Breast epithelium (tissue), 4 donors: ENCODE measurements around the gene NODAL. TPM values are rescaled to one million over a fixed set of nuclear protein-coding genes. Genes with fewer than 3 reads are reported as not detected.

Experiments used
- DNase-seq, 2 donors: peaks; one replicate each; pipeline ENCODE4 v3.0.0-alpha.2; 2019; ENCODE audit warnings: low spot score in 2 of 2
- H3K27ac ChIP-seq, 2 donors: fragments of 200-600 bp; sonication (generic) in 1 of 2; one replicate each; pipeline ENCODE4 v1.5.1; 2016 to 2019; ENCODE audit warnings: mild to moderate bottlenecking in 1 of 2
- H3K27me3 ChIP-seq, 2 donors: fragments of 200-600 bp; sonication (generic) in 1 of 2; one replicate each; pipeline versions ENCODE4 v1.5.1 to v1.6.0; 2017 to 2019; ENCODE audit warnings: control low read depth in 1 of 2, mild to moderate bottlenecking in 1 of 2
- H3K36me3 ChIP-seq: fragments of 200-600 bp; one replicate; pipeline ENCODE4 v1.5.1; 2019
- H3K4me1 ChIP-seq, 2 donors: fragments of 200-600 bp; sonication (generic); one replicate each; pipeline ENCODE4 v1.5.1; 2016 to 2019; ENCODE audit warnings: control low read depth in 1 of 2
- H3K4me3 ChIP-seq, 3 donors: fragments of 200-600 bp; sonication (generic); 1 replicate in 2 of 3; 2 replicates in 1 of 3; pipeline ENCODE4 v1.5.1; 2016 to 2019; ENCODE audit warnings: mild to moderate bottlenecking in 3 of 3, moderate library complexity in 2 of 3
- H3K9me3 ChIP-seq, 2 donors: fragments of 200-600 bp; sonication (generic) in 1 of 2; one replicate each; pipeline ENCODE4 v1.5.1; 2016 to 2019; ENCODE audit warnings: control low read depth in 1 of 2
- POLR2A ChIP-seq: fragments of 450-650 bp; IDR thresholded peaks from one replicate; pipeline ENCODE4 v1.6.1; 2016; ENCODE audit warnings: antibody characterized with exemption, mild to moderate bottlenecking, moderate library complexity
- POLR2AphosphoS5 ChIP-seq, 3 donors: sonication (generic); formaldehyde crosslinking; IDR thresholded peaks; one replicate each; pipeline ENCODE4 v1.6.1; 2017; ENCODE audit warnings: antibody characterized with exemption in 3 of 3
- intact Hi-C: fragments of 100-400 bp; cut with DNase I; formaldehyde crosslinking; loops from one replicate; pipeline ENCODE4 v1.15.1; 2023; ENCODE audit warnings: low total_unique reads
- total RNA-seq, 3 donors: library from RNA; depleted of rRNA; stranded (reverse); fragments of >200 nt; gene quantifications; one replicate each; pipeline ENCODE4 v1.1.0, GENCODE V29; 2016
- TF ChIP-seq, protein P1 (sequence below), 3 donors: fragments of 450-650 bp; IDR thresholded peaks; one replicate each; pipeline ENCODE4 v1.5.1; 2016 to 2017; ENCODE audit warnings: antibody characterized with exemption in 3 of 3, mild to moderate bottlenecking in 3 of 3, moderate library complexity in 3 of 3

The NODAL gene
- total RNA-seq, 3 donors from 2014 or later: not detected

DNA sequence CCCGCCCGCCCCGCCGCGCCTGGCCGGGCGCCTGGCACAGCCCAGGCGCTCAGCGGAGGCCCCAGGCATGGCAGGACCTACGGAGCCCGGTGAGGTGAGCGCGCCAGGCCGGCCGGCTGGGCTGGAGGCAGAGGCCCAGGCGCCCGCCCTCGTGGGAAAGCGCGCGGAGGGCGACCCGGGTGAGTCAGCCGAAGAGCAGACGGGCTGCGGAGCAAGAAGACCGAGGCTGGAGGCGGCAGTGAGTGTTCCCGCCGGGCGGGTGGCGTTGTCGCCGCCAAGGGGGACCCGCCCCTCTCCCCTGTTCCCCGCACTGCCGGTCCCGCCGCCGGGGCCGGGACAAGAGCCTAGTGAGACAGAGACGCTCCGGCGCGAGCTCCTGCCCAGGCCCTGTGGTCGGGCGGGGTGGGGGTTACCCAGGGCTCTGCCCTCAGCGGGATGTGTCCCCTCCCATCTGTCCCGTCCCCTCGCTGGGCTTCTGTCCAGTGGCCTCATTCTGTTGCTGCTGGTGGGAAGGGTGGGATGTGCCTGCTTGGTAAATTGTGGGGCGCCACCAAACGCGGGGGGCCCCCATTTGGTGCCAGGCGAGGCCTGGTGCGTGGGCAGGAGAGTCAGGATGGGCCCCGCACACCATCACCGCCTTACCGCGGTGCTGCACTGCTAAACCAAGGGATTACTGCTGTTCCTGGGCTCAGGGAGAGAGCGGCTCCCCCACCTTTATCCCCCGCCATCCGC is 17.0 kb upstream of the NODAL start:
- Histone ChIP-seq H3K4me3 (peak overlapping the region; percentile 18 to 63 (median 39)), H3K4me1 (peaks cover 3 to 11% of the 10 kb centered on the region in 2 donors), H3K9me3 (no peaks in the 10 kb centered on the region), H3K27ac (peak overlapping the region; percentile 8 to 35), H3K27me3 (no peaks in the 10 kb centered on the region), H3K36me3 (no peaks in the 10 kb centered on the region)
- peak; percentile 46 to 74 for DNase-seq
- intact Hi-C loops: no loop called here
- TF ChIP-seq POLR2AphosphoS5 (IDR thresholded peaks at IDR 0.05) (no peak), POLR2A (no peak)
- TF ChIP-seq, protein P1, sequence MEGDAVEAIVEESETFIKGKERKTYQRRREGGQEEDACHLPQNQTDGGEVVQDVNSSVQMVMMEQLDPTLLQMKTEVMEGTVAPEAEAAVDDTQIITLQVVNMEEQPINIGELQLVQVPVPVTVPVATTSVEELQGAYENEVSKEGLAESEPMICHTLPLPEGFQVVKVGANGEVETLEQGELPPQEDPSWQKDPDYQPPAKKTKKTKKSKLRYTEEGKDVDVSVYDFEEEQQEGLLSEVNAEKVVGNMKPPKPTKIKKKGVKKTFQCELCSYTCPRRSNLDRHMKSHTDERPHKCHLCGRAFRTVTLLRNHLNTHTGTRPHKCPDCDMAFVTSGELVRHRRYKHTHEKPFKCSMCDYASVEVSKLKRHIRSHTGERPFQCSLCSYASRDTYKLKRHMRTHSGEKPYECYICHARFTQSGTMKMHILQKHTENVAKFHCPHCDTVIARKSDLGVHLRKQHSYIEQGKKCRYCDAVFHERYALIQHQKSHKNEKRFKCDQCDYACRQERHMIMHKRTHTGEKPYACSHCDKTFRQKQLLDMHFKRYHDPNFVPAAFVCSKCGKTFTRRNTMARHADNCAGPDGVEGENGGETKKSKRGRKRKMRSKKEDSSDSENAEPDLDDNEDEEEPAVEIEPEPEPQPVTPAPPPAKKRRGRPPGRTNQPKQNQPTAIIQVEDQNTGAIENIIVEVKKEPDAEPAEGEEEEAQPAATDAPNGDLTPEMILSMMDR (IDR thresholded peaks at IDR 0.05): no peak

DNA sequence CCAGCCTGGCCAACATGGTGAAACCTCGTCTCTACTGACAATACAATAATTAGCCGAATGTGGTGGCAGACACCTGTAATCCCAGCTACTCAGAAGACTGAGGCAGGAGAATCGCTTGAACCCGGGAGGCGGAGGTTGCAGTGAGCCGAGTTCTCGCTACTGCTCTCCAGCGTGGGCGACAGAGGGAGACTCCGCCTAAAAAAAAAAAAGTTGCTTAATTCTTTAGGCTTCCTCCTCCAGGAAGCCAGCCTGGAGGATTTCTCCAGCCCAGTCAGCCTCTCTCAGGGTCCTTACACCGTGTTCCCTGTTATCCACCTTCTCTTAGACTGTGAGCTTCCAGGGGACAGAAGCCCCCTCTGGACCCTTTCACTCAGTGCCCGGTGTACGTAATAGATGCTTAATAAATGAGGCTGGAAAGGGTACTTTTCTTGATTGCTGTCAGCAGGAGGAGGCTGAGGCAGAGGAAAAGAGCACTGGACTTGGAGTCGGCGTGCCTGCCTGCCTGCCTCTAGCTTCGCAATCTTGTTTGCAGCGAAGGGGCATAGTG is 16.4 kb upstream of the NODAL start:
- Histone ChIP-seq H3K9me3 (no peaks in the 10 kb centered on the region), H3K36me3 (no peaks in the 10 kb centered on the region), H3K4me3 (peak overlapping the region; percentile 18 to 63 (median 39)), H3K27ac (no peak overlapping the region), H3K27me3 (no peaks in the 10 kb centered on the region), H3K4me1 (peaks cover 3 to 11% of the 10 kb centered on the region in 2 donors)
- TF ChIP-seq POLR2A (no peak), POLR2AphosphoS5 (IDR thresholded peaks at IDR 0.05) (no peak)
- TF ChIP-seq, protein P1 (IDR thresholded peaks at IDR 0.05): no peak
- intact Hi-C loops: no loop called here
- no peak for DNase-seq

GRCh38 chr10:70456164-70456563 is 14.7 kb upstream of the NODAL start:
- Histone ChIP-seq H3K4me3 (no peak overlapping the region), H3K4me1 (peaks cover 0 to 3% of the 10 kb centered on the region in 2 donors), H3K27me3 (no peaks in the 10 kb centered on the region), H3K9me3 (no peaks in the 10 kb centered on the region), H3K36me3 (no peaks in the 10 kb centered on the region), H3K27ac (no peak overlapping the region)
- no peak for DNase-seq
- TF ChIP-seq, protein P1 (IDR thresholded peaks at IDR 0.05): no peak
- TF ChIP-seq POLR2A: no peak
- no peak for TF ChIP-seq POLR2AphosphoS5 (IDR thresholded peaks at IDR 0.05)
- intact Hi-C loops: no loop called here

GRCh38 chr10:70455213-70455630 is 13.7 kb upstream of the NODAL start:
- Histone ChIP-seq H3K27ac (no peak overlapping the region), H3K9me3 (no peaks in the 10 kb centered on the region), H3K27me3 (no peaks in the 10 kb centered on the region), H3K36me3 (no peaks in the 10 kb centered on the region), H3K4me3 (no peak overlapping the region), H3K4me1 (peaks cover 0 to 3% of the 10 kb centered on the region in 2 donors)
- no peak for DNase-seq
- intact Hi-C loops: no loop called here
- TF ChIP-seq POLR2AphosphoS5 (IDR thresholded peaks at IDR 0.05) (no peak), POLR2A (no peak)
- TF ChIP-seq, protein P1 (IDR thresholded peaks at IDR 0.05): no peak

GRCh38 chr10:70448236-70448635 is 6.8 kb upstream of the NODAL start:
- no peak overlapping the region for H3K27ac ChIP-seq
- TF ChIP-seq POLR2A (no peak), POLR2AphosphoS5 (IDR thresholded peaks at IDR 0.05) (no peak)
- TF ChIP-seq, protein P1 (IDR thresholded peaks at IDR 0.05): no peak
- no peaks in the 10 kb centered on the region for H3K9me3 ChIP-seq
- H3K4me1 ChIP-seq: no peaks in the 10 kb centered on the region
- H3K36me3 ChIP-seq: no peaks in the 10 kb centered on the region
- H3K4me3 ChIP-seq: no peak overlapping the region
- intact Hi-C loops: no loop called here
- H3K27me3 ChIP-seq: no peaks in the 10 kb centered on the region
- no peak for DNase-seq
